OCI-LY3 (cell line): ENCODE measurements around the gene EPHB1.

Experiments used
- EZH2phosphoT487 ChIP-seq: fragments of 200-600 bp; shearing (Covaris generic); IDR thresholded peaks from 2 replicates; pipeline ENCODE4 v1.6.1; 2018; ENCODE audit warnings: antibody characterized with exemption, mixed run types, low read depth
- TF ChIP-seq, protein P1 (sequence below): fragments of 200-600, 300-600 bp; sonication (generic); IDR thresholded peaks from 2 replicates; pipeline ENCODE4 v1.5.1; 2014; ENCODE audit warnings: antibody characterized with exemption, low read length, low read depth

DNA sequence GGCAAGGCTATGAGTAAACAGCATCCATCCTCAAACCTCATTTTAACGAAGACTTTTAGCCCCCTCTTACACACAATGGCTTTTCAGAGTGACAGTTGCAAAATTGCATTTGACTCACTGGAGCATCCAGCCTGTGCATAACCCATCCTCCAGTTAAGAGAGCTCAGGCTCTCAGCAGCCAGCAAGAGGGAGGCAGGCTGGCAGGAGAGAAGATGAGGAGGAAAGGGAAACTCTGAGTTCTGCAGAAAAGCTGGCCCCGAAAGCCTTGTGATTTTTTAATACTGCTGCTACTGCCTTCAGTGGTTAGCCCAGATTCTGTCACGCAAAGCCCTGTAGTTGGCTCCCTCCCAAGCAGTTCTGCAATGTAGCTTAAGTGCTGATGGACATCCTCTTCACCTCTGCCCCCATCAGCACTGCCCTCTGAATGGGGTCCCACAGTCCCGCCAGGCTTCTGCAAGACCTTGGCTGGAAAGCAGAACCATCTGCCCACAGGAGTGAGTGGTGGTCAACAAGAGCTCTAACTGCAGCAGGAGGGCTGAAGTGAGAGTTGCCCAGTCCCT is 371.3 kb downstream of the EPHB1 start:
- TF ChIP-seq, protein P1, sequence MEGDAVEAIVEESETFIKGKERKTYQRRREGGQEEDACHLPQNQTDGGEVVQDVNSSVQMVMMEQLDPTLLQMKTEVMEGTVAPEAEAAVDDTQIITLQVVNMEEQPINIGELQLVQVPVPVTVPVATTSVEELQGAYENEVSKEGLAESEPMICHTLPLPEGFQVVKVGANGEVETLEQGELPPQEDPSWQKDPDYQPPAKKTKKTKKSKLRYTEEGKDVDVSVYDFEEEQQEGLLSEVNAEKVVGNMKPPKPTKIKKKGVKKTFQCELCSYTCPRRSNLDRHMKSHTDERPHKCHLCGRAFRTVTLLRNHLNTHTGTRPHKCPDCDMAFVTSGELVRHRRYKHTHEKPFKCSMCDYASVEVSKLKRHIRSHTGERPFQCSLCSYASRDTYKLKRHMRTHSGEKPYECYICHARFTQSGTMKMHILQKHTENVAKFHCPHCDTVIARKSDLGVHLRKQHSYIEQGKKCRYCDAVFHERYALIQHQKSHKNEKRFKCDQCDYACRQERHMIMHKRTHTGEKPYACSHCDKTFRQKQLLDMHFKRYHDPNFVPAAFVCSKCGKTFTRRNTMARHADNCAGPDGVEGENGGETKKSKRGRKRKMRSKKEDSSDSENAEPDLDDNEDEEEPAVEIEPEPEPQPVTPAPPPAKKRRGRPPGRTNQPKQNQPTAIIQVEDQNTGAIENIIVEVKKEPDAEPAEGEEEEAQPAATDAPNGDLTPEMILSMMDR = no peak
- no peak for TF ChIP-seq EZH2phosphoT487
